Endometrium (tissue), 2 donors: ENCODE data around the gene STAM2.
"Not testable (repeated sequence)": the region's sequence is repeated elsewhere in the genome, so short reads cannot be mapped to it uniquely, and the experiment has no call there.

Experiments used
- FAIRE-seq: peaks from 2 replicates; lab custom pipeline; 2012; peaks lifted over from hg19 to GRCh38; lab: Jason Lieb, UNC
- donor health status: control.
- donor health status: control.

The STAM2 gene

DNA sequence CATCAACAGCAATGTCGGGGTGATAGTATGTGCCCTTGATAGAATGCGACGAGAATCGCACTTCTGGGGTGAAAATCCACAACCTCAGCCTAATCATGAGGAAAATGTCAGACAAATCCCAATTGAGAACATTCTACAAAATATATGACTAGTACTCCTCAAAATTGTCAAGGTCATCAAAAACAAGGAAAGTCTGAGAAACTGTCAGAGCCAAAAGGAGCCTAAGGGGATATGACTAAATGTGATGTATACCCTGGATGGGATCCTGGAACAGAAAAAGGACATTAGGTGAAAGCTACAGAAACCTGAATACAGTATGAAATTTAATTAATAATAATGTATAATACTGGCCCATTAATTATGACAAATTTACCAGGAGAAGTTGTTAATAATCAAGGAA is 69.1 kb downstream of the STAM2 start:
- FAIRE-seq: no peak

DNA sequence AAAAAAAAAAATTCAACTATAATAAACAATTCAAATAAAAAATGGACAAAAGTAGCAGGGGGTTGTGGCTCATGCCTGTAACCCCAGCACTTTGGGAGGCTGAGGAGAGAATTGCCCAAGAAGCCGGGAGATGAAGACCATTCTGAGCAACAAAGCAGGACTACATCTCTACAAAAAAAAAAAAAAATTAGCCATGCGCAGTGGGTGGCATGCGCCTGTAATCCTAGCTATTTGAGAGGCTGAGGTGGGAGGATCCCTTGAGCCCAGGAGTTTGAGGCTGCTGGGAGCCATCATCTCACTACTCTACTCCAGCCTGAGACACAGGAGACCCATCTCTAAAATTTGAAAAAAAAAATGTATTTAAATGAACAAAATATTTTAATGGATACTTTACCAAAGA is 72.3 kb downstream of the STAM2 start:
- FAIRE-seq: no peak

- no peak for FAIRE-seq
Measured at GRCh38 chr2:152100961-152101360, 74.6 kb downstream of the STAM2 start.

DNA sequence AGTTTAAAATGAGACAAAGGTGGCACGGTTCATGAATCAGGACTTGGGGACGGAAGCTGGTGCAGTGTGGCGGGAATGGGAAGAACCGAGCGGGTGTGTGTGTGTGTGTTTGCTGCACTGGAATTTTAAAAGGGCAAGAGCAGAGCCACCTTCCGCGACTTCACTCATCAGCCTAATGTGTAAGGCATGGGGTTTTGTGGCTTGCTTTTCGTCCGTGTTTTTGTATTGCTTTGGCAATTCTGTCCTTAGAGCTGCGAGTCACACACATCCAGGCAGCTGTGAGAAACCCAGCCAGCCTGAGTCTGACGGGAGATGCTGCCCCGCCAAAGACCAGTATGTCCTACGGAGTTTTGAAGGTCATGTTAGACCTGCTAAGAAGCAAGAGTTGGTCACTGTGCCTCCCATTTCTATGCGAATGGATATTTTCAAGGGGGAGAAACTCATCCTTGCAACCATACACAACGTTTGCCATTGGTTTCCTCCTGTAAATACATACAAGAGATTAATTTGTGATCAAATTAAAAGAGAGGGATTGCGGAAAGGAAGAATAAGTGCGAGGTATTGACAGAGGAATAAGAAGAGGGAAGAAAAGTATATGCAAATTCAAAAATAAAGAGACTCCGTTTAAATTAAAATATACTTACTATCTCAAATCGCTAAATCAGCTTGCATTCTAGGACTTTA is 76.1 kb downstream of the STAM2 start:
- FAIRE-seq: no peak

DNA sequence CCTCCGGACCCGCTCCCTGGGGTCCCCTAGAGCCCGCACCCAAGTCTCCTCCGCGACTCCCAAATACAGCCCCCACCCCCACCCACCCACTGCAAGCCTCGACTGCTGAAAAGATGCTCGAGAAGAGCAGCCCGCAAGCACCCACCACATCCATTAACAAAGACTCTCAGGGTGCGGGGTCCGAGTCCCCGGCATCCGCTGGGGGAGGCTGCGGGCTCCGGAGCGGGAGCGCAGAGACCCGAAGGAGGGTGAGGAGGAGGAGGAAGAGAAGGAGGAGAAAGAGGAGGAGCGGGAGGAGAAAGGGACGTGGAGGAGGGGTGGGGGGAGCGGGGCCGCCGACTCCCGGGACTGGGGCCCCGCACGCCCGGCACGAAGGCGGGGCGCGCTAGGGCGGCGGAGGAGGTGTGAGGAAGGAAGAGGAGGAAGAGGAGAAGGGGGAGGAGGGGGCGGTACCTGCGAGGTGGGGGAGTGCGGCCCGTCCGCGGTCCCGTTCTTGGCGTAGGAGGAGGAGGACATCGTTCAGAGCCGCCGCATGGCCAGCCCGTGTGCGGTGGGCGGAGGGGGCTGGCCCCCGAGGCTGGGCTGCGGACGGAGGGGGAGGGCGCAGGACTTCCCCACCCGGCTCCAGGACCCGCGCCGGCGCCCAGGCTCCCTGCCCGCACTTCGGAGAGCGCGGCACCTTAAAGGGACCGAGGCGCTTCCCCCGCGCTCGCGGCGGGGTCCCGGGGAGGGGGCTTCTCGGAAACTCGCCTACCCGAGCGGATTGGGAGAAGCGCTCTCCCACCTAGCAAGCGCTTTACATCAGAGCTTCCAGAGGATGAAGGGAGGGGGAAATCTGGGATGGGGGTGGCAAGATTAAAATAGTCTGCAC is 76.8 kb downstream of the STAM2 start, which contains the start of gene CACNB4:
Gene CACNB4, minus strand, starts transcription at position 549 of the 871 bp plus-strand sequence.
- no peak for FAIRE-seq

DNA sequence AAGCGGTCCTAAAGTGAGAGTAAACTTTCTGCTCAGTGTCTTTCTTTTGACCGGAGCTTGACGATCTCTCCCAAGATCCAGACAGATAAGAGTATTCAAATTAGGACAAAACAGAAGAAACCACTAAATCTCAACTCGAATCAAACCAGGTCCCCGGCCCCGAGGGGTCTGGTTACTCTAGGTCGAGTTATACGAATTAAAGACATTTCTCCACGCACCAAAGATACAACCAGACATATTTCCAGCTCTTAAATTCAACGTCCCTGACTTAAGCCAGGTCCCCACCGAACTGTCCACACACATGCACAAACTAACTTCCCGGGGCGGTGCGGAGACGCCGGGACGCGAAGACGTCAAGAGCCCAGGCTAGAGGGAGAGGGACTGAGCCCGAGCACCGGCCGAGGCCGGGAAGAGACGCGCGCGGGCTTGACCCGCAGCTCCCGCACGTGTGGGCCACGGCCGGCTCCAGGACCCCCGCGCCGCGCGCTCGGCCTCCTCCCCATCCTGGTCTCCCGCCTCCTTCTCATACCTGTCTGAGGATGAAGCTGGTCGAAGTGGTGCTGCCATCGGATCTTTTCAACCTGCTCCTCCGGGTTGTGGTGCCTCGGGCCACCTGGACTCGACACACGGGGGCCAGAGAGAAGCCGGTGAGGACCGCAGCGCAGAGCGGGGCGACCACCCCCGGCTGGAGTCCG is 77.6 kb downstream of the STAM2 start:
- no peak for FAIRE-seq

DNA sequence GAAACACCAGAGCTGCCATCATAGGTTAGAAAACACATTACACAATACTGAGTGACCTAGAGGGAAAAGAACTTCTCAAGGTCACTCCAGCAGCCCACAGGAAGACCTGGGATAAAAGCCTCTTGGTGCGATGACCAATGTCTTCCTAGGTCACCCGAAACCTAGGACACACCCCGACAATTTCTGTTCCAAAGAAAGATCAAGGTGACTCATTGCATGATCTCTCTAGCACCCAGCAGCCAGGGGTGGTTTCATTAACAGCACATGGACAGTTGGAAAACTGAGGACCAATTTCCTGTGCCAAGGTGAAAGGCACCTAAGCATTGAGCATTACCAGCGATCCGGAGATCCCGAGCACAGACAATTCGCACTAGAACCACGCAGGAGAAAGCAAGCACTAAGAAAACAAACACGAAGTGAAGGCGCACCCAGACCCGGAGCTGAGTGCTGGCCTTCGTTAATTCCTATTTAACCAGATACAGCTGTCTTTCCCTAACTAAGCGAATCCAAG is 78.2 kb downstream of the STAM2 start:
- FAIRE-seq: no peak

GRCh38 chr2:152095146-152095545 is 80.4 kb downstream of the STAM2 start:
- no peak for FAIRE-seq

GRCh38 chr2:152094014-152094413 is 81.5 kb downstream of the STAM2 start:
- no peak for FAIRE-seq

GRCh38 chr2:152093464-152093863 is 82.1 kb downstream of the STAM2 start:
- FAIRE-seq: no peak

DNA sequence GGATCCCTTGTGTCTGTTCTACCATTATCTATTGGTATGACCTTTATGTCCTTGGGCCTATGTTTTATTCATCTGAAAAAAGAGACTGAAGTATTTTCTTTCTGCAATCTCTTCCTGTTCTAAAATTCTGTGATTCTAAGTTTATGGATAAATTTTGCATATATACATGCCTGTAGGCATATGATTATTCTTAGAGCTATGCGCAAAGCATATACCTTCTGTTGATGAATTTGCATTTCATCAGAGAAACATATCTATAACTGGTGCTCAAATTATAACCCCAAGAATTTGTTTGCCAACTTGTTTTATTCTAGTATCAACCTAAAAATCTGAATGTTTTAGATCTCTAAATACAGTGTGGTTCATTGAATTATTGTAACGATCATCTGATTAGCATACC is 83.5 kb downstream of the STAM2 start:
- FAIRE-seq: no peak

- not testable (repeated sequence) for FAIRE-seq
Measured at GRCh38 chr2:152090726-152091125, 84.8 kb downstream of the STAM2 start.

DNA sequence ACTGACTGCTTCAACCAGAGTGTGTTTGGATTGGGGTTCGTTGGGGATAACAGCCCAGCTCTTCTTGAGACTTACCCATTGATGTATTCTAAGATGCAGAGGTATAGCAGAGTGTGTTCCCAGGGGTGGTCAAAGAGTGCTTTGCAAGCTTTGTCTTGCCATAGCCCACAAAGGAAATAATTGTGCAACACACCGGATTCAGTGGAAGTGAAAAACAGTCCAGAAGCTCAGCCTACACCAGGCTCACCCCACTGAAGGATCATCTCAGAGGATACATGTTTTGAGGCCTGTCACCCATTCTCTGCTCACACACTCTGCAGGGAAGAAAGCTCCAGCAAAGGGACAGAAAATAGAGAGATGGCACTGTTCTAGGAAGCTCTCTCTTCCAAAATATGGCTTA is 86.3 kb downstream of the STAM2 start:
- FAIRE-seq: no peak

- FAIRE-seq: no peak
Measured at GRCh38 chr2:152088006-152088405, 87.6 kb downstream of the STAM2 start.

- FAIRE-seq: no peak
Measured at GRCh38 chr2:152086231-152086630, 89.3 kb downstream of the STAM2 start.

GRCh38 chr2:152084076-152084475 is 91.5 kb downstream of the STAM2 start:
- FAIRE-seq: no peak

- no peak for FAIRE-seq
Measured at GRCh38 chr2:152083202-152083875, 92.2 kb downstream of the STAM2 start.

DNA sequence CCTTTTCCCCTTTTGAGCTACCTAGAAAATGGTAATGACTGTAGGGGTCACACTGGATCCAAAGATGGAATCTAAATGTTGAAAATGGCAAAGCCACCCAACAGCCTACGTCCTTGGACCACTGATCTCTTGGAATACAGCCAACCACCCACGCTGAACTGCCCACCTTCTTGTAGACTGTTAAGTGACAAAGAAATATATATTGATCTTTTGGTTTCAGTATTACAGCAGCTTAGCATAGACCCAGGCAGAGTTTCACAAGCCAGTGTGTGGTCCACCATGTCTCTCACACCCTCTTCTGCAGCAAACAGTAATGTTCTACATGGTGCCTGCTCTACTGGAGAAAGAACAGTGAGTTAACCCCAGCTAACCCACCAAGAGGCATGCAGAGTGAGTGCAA is 96.9 kb downstream of the STAM2 start:
- FAIRE-seq: no peak

DNA sequence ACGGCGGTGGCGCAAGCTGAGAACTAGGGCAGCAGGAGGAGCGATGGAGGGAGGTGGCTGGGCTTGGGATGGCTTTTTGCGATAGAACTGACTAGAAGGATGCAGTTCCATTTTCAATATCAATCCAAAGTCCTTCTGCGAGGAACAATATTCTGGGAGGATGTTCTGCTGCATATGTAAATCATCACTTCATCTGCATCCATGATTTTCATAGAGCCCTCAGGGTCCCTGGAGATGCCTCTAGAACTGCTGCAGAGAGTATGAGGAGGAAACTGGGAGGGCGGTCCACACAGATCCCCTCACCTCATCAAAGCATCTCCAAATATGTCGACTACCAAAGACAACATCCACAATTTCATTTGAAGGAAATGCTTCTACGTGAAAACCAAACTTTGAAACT is 97.5 kb downstream of the STAM2 start:
- no peak for FAIRE-seq

GRCh38 chr2:152075461-152076050 is 100.0 kb downstream of the STAM2 start:
- no peak for FAIRE-seq

- FAIRE-seq: no peak
Measured at GRCh38 chr2:152072011-152072410, 103.6 kb downstream of the STAM2 start.

DNA sequence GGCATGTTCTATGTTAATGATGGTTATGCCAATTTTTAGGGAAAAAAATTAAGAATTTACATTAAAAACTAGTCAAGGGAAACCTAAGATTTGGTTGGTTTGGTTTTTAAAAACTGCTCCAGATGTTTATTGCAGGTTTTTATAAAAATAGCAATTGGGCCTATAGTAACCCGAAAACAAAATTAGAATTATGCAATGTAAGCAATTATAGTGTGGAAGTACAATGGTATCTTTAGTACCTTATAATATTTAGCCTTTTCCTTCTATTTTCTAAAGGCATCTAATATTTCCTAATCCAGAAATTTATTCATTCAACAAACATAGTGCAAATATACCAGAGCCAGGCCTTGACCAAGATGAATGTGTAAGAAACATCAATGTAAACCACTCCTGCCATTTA is 104.0 kb downstream of the STAM2 start:
- FAIRE-seq: no peak
